Subcutaneous preadipocyte (primary cell): ENCODE data around the gene OTOS. TPM values are rescaled to one million over a fixed set of nuclear protein-coding genes. Genes with fewer than 3 reads are reported as not detected.

Source experiments
- total RNA-seq: library from RNA; depleted of rRNA; stranded (reverse); fragments of >200 nt; gene quantifications from 2 replicates; pipeline ENCODE4 v1.2.3, GENCODE V29; 2012

Gene OTOS
- not detected in 2 replicates for total RNA-seq

DNA sequence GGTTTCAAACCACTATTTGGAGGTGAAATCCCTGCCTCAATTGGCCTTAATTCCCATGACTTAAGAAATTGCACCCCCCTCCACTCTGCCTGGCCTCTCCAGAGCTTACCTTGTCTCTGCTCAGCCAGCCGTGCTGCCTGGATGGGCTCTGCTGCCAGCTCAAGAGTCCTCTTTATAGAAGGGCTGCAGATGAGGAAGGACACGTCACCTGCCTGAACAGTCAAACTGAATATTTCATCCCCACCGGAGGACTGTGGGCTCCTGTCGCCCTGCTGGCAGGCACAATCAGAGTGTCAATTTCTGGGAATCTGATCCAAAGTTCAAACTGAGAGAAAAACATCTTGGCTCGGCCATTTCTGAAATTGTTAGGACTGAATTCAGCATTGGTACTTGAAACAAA lies at the start of gene OTOS:
TSS of gene OTOS (minus strand) at position 148 of the 400 bp plus-strand sequence. CDS start 332 bp downstream, outside the sequence.

DNA sequence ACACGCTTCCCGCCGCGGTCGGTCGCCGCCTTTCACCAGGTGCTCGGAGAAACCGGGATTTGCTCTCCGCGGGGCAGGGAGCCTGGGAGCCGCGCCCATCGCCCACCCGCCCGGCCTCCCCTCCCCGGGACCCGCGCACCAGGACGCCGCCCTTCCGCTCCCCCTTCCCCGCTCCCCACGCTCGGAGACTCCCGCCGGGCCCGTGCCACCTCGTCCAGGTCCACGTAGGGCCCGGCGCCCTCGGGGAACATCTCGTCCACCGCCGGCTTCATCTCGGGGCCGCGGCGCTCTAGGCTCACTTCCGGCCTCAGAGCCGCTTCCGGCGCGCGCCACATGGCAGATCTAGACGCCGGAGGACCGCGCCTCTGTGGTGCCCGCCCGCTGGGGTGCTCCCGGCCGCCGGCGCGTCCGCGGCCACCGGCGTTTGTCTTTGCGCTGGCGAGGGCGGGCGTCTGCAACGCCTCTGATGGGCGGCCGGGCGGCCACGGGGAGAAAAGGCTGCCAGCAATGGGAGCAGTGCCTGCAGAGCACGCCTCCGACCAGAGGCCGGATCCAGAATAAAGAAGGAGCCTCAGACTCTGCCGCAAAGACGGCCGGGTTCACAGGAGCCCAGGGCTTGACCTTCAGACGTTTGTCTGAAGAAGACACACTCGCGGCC lies 4.3 kb downstream of the OTOS start, which contains the start of gene COPS9:
TSS of gene COPS9 (minus strand) at position 293 of the 658 bp plus-strand sequence. CDS start at position 272, 21 bp downstream.

Other genes with a start within 250 kb of the OTOS start
- gene NDUFA10, start 115.3 kb downstream of the OTOS start, total RNA-seq, result 78.2 and 80.5 TPM in 2 replicates
- gene OR6B2, start 110.2 kb downstream of the OTOS start, total RNA-seq, result not detected in 2 replicates
- not detected in 2 replicates for gene OR6B3, start 87.1 kb downstream of the OTOS start, total RNA-seq
- gene COPS9, start 4.4 kb downstream of the OTOS start, total RNA-seq, result 74.6 and 75.3 TPM in 2 replicates